Measurements from ENCODE around the gene EYS. TPM values are rescaled to one million over a fixed set of nuclear protein-coding genes. Genes with fewer than 3 reads are reported as not detected.

Gene EYS
- total RNA-seq, 1 experiment from 2014 or later, result not detected

GRCh38 chr6:64034910-64035655, 1671.9 kb downstream of the EYS start:
- WGBS (ENCODE audit: extremely low coverage, insufficient read length, low lambda C conversion rate), result no CpG with 5 or more reads among the region's 3 CpGs
- Histone ChIP-seq H2BK20ac (ENCODE audit: low read depth, low read length, poor library complexity, severe bottlenecking) (no peak overlapping the region), H3K56ac (ENCODE audit: insufficient read length, low read depth, low read length) (no peak overlapping the region), H2BK12ac (ENCODE audit: insufficient read length, low read depth, low read length) (no peak overlapping the region), H4K91ac (ENCODE audit: insufficient read length, low read depth, low read length) (no peak overlapping the region), H3T11ph (ENCODE audit: low read length) (no peak overlapping the region), H2BK120ac (ENCODE audit: low read depth, low read length, poor library complexity, severe bottlenecking) (no peak overlapping the region), H2AFZ (ENCODE audit: low read length) (no peak overlapping the region), H2AK5ac (ENCODE audit: insufficient read length, low read length) (no peak overlapping the region), H3K27me3 (ENCODE audit: insufficient read depth, low read length) (no peaks in the 10 kb centered on the region), H2BK5ac (ENCODE audit: insufficient read length, low read length) (no peak overlapping the region), H3K27ac (ENCODE audit: insufficient read length, low read depth, low read length) (no peak overlapping the region), H4K8ac (replicated peaks; ENCODE audit: insufficient read length, low read depth, low read length) (no peak overlapping the region), H3K18ac (ENCODE audit: insufficient read length, low read depth, low read length) (no peak overlapping the region), H3K9me3 (ENCODE audit: control insufficient read depth, low read depth, low read length) (no peaks in the 10 kb centered on the region), H3K4me1 (ENCODE audit: insufficient read depth, low read length) (no peaks in the 10 kb centered on the region), H4K20me1 (ENCODE audit: control insufficient read depth, insufficient read depth, insufficient read length) (no peaks in the 10 kb centered on the region), H4K5ac (ENCODE audit: insufficient read length, low read depth, low read length) (no peak overlapping the region), H3K23ac (ENCODE audit: insufficient read length, low read depth, low read length) (no peak overlapping the region), H3K4me2 (ENCODE audit: insufficient read depth, insufficient read length, low read length) (no peak overlapping the region), H3K14ac (ENCODE audit: insufficient read depth, low read length) (no peak overlapping the region), H2BK15ac (ENCODE audit: low read depth, low read length) (no peak overlapping the region), H3K23me2 (ENCODE audit: insufficient read length, low read depth, low read length, poor library complexity, severe bottlenecking) (no peaks in the 10 kb centered on the region), H3K9ac (ENCODE audit: extremely low read depth, insufficient read length, low read length) (no peak overlapping the region), H3K79me2 (ENCODE audit: insufficient read depth, low read length) (no peaks in the 10 kb centered on the region), H3K79me1 (ENCODE audit: insufficient read depth, low read depth, low read length, poor library complexity, severe bottlenecking) (no peaks in the 10 kb centered on the region), H3K4ac (ENCODE audit: low read depth, low read length) (no peak overlapping the region)
- Mint-ChIP-seq H3K9me3 (peaks cover 12 to 16% of the 10 kb centered on the region in 2 experiments; a peak in 4 of 5 replicates), H3K4me1 (no peaks in the 10 kb centered on the region), H3K27ac (no peak overlapping the region), H3K4me3 (no peak overlapping the region), H3K27me3 (ENCODE audit: low read depth) (no peaks in the 10 kb centered on the region), H3K36me3 (ENCODE audit: insufficient read depth in 1 of 3, low read depth in 3 of 3) (peaks cover under 1 to 15% (median 5%) of the 10 kb centered on the region in 3 experiments; a peak in 5 of 7 replicates)
- DNase-seq, result no peak
- no peak for TF ChIP-seq CTCF (conservative IDR thresholded peaks at IDR 0.05)
